ENCODE data around the gene SMIM36. TPM values are rescaled to one million over a fixed set of nuclear protein-coding genes. Genes with fewer than 3 reads are reported as not detected.
A peak's percentile ranks its signal among the peaks of the same experiment; 100 is the strongest.

Gene SMIM36
- total and polyA plus RNA-seq, 8 donors = 0.09 TPM; not detected in 7

DNA sequence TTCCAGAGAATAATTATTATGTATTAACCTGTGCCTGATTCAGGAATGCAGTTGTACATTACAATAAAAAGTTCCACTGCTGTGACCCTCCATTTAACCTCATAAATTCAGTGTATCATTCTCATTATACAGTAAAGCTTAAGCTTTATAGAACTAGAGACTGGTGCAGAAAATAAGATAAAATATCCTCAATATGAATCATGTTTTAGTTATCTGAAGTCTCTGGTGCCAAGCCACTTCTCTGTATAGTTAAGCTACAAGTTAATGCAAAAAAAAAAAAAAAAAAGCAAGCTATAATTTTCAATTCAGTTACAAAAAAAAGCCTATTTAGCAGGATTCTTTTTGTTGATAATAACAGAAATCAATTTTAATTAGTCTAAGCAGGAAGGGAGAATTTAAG is 22.4 kb upstream of the SMIM36 start:
- intact Hi-C loops (cut with DNase I) = loop anchor here in 1 of 3 donors (10.0 kb wide), 1 partner anchor 61 kb away; no protein-coding TSS in a partner anchor
- no peak for ATAC-seq

DNA sequence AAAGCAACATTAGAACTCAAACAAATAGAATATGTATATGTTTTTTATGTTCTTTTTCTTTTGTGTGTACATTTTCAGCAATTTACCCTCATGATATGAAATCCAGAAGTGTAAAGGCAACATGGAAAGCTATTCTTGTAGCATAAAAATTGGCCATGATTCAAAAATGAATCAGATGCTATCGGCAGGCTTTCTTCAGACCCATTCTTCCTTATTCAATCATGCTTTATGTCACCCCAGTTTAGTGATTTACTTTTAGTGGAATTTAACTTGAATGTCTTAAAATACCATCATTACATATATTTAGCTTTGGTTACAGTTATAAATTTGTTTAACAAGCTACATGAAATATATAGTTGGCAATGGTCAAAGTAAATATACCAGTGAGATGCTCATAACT is 21.4 kb upstream of the SMIM36 start:
- H3K4me1 ChIP-seq = no peaks in the 10 kb centered on the region
- ATAC-seq = no peak
- no peak overlapping the region for H3K27ac ChIP-seq
- no peak overlapping the region for H3K4me3 ChIP-seq
- TF ChIP-seq, protein P1, sequence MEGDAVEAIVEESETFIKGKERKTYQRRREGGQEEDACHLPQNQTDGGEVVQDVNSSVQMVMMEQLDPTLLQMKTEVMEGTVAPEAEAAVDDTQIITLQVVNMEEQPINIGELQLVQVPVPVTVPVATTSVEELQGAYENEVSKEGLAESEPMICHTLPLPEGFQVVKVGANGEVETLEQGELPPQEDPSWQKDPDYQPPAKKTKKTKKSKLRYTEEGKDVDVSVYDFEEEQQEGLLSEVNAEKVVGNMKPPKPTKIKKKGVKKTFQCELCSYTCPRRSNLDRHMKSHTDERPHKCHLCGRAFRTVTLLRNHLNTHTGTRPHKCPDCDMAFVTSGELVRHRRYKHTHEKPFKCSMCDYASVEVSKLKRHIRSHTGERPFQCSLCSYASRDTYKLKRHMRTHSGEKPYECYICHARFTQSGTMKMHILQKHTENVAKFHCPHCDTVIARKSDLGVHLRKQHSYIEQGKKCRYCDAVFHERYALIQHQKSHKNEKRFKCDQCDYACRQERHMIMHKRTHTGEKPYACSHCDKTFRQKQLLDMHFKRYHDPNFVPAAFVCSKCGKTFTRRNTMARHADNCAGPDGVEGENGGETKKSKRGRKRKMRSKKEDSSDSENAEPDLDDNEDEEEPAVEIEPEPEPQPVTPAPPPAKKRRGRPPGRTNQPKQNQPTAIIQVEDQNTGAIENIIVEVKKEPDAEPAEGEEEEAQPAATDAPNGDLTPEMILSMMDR (IDR thresholded peaks at IDR 0.05) = no peak
- H3K9me3 ChIP-seq = no peaks in the 10 kb centered on the region
- no peak for DNase-seq
- no peaks in the 10 kb centered on the region for H3K27me3 ChIP-seq
- WGBS, 2 donors = 42 to 52% methylated on average over 1 of the region's 1 CpG
- intact Hi-C loops (cut with DNase I) = loop anchor here in 1 of 3 donors (10.0 kb wide), 1 partner anchor 62 kb away; no protein-coding TSS in a partner anchor
- no peaks in the 10 kb centered on the region for H3K36me3 ChIP-seq
- no peak for FAIRE-seq

More for the DNA sequence above, 22.4 kb upstream of the SMIM36 start:
- no peak overlapping the region for H3K4me3 ChIP-seq
- FAIRE-seq (no peak), DNase-seq (no peak)
- no peaks in the 10 kb centered on the region for H3K9me3 ChIP-seq
- H3K27me3 ChIP-seq = no peaks in the 10 kb centered on the region
- H3K4me1 ChIP-seq = no peaks in the 10 kb centered on the region
- TF ChIP-seq, protein P1 (IDR thresholded peaks at IDR 0.05) = no peak
- no peak overlapping the region for H3K27ac ChIP-seq
- H3K36me3 ChIP-seq = no peaks in the 10 kb centered on the region

DNA sequence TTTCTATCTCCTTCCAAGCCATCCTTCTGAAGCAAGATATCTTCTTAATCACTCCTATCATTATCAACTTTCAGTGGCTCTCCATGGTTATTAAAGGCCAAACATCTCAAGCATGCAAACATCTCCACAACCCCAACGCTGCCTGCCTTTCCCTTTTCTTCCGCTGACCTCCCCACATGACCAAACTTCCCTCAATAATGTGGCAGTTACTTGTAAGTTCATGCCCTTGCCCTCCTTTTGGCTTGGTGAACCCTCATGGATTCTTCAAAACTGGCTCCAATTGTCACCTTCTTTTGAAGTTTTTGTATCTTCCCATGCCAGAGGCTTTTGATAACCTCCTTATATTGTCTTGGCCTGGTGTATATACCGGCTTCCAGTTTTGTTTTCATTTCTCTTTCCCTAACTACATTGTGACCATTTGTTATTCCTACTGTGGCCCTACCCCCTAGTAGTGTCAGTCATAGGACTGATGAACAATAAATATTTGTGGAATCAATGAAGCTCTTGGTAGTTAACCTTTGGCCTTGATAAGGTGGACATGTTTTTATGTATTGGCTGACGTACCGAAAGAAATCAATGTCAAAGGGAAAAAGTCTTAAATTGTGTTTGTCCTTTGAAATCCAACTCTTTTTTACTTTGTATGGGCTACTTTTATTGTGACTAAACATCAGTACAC is 19.9 kb upstream of the SMIM36 start:
- FAIRE-seq = no peak
- TF ChIP-seq, protein P1 (IDR thresholded peaks at IDR 0.05) = no peak
- H3K27ac ChIP-seq = no peak overlapping the region
- ATAC-seq = no peak
- intact Hi-C loops (cut with DNase I) = loop anchor here in 1 of 3 donors (10.0 kb wide), 1 partner anchor 64 kb away; no protein-coding TSS in a partner anchor
- H3K4me3 ChIP-seq = no peak overlapping the region
- no peaks in the 10 kb centered on the region for H3K4me1 ChIP-seq
- no peaks in the 10 kb centered on the region for H3K36me3 ChIP-seq
- no peak for DNase-seq
- no peaks in the 10 kb centered on the region for H3K27me3 ChIP-seq
- H3K9me3 ChIP-seq = no peaks in the 10 kb centered on the region
- WGBS, 2 donors = 52 to 54% methylated on average over 5 of the region's 5 CpGs

DNA sequence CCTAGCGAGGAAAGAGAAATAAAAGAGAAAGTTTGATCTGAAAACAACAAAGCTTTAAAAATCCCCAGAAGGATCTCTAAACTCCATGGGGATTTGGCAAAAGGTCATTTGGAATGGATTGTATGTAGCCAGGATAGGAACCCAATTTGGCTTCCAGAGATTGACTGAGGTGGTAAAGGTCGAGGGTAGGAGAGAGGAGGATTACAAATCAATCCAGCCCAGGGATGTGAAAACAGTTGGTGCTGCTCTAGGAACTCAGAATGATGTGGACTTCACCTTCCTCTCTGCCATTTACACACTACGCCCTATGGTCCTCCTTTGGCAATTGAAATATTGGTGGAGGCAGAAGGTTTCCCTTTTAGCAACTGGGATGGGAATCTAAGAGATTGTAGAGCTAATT is 18.8 kb upstream of the SMIM36 start:
- intact Hi-C loops (cut with DNase I) = loop anchor here in 1 of 3 donors (10.0 kb wide), 1 partner anchor 65 kb away; no protein-coding TSS in a partner anchor
- H3K4me3 ChIP-seq = no peak overlapping the region
- no peak overlapping the region for H3K27ac ChIP-seq
- 64 to 76% methylated on average over 3 of the region's 3 CpGs for WGBS, 2 donors
- H3K36me3 ChIP-seq = no peaks in the 10 kb centered on the region
- no peaks in the 10 kb centered on the region for H3K9me3 ChIP-seq
- no peaks in the 10 kb centered on the region for H3K4me1 ChIP-seq
- H3K27me3 ChIP-seq = no peaks in the 10 kb centered on the region
- DNase-seq (no peak), ATAC-seq (no peak), FAIRE-seq (no peak)
- TF ChIP-seq, protein P1 (IDR thresholded peaks at IDR 0.05) = no peak

DNA sequence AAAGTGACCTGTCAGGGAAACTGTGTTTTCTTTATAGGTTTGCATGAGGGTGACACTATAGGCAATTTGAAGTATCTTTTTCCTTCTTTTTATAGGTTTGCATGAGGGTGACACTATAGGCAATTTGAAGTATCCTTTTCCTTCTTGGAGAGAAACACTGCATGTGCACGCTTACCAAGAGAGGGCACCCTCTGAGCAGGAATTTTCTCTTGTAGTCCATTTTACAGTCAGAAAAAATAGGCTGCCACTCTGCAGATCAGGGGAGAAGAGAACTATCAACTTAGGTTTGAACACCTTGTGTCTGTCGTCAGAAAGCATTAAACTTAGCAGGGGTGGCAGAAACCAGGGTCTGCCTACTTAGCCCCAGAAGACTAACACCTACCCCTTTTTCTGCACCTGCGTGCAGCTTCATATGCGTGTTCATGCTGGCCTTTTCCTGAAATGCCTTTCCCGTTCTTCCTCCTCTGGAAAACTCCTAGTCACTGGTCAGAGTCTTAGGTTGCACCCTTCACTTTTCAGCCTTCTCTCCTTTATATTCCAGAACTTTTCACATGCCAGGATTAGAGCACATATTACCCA is 16.4 kb upstream of the SMIM36 start:
- Histone ChIP-seq H3K27ac (no peak overlapping the region), H3K9me3 (no peaks in the 10 kb centered on the region), H3K36me3 (no peaks in the 10 kb centered on the region), H3K4me1 (no peaks in the 10 kb centered on the region), H3K27me3 (no peaks in the 10 kb centered on the region), H3K4me3 (no peak overlapping the region)
- no peak for DNase-seq
- TF ChIP-seq, protein P1 (IDR thresholded peaks at IDR 0.05) = peak in 1 of 4 donors; percentile 15
- 68 to 69% methylated on average over 5 of the region's 5 CpGs for WGBS, 2 donors
- ATAC-seq = peak in 3 of 4 donors; percentile 52 to 86 (median 61)
- intact Hi-C loops (cut with DNase I) = loop anchor here in 1 of 3 donors (5.0 to 10.0 kb wide), 2 partner anchors 190 to 247 kb away; no protein-coding TSS in a partner anchor
- no peak for FAIRE-seq

Data from pancreas (tissue), 10 donors.